Measurements from ENCODE around the gene TNFAIP8L1. TPM values are rescaled to one million over a fixed set of nuclear protein-coding genes. Genes with fewer than 3 reads are reported as not detected.
A peak's percentile ranks its signal among the peaks of the same experiment; 100 is the strongest.

TNFAIP8L1 gene
- total and polyA plus RNA-seq, 2 experiments from 2014 or later, result 13.6 to 14.3 TPM

DNA sequence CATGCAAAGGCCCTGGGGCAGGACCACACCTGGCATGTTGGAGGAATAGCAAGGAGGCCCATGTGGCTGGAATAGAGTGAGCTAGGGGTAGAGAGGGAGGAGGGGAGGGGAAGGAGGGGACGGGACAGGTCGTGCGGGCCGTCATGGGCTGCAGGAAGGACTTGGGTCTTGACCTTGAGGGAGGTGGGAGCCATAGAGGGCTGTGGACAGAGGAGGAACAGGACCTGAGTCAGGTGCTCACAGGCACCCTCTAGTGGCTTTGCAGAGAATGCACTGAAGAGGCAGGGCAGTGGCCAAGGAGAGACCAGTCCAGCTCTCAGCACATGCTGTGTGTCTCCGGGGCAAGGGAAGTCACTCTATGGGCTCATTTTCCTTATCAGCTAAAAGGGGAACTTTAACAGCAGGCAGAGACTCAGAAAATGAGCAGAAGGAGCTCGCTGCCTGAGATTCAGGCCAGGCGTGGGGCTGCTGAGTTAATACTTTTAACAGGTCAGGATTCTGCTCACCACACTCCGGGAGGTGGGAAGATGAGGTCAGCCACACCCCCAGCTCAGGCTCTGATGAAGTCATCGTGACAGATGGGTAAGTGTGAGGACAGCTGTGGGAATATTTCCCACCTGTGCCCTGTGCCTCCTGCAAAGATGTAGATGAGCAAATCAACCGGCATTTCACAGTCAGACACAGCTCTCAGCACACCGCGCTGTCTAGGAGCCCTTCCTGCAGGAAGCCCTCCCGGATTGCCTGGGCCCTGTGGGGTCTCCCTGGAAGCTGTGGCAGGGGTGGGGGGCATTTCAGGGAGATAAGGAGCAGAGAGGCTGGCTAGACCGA, 6.0 kb upstream of the TNFAIP8L1 start:
- no peaks in the 10 kb centered on the region for H3K9me2 ChIP-seq (replicated peaks; ENCODE audit: insufficient read depth)
- H3K4me1 ChIP-seq (ENCODE audit: insufficient read depth), result peaks cover 18% of the 10 kb centered on the region
- H3K79me2 ChIP-seq, result no peaks in the 10 kb centered on the region
- DNase-seq (ENCODE audit: low spot score), result peak; percentile 68
- no peaks in the 10 kb centered on the region for H3K27me3 ChIP-seq
- no peak overlapping the region for H3K4me2 ChIP-seq
- no peaks in the 10 kb centered on the region for H3K36me3 ChIP-seq (replicated peaks; ENCODE audit: insufficient read depth, low read depth)
- H3K27ac ChIP-seq, result no peak overlapping the region
- no peak overlapping the region for H3K4me3 ChIP-seq
- no peak for TF ChIP-seq EZH2phosphoT487 (IDR thresholded peaks at IDR 0.05; ENCODE audit: low read depth, severe bottlenecking, unreplicated experiment)
- TF ChIP-seq, protein P1, sequence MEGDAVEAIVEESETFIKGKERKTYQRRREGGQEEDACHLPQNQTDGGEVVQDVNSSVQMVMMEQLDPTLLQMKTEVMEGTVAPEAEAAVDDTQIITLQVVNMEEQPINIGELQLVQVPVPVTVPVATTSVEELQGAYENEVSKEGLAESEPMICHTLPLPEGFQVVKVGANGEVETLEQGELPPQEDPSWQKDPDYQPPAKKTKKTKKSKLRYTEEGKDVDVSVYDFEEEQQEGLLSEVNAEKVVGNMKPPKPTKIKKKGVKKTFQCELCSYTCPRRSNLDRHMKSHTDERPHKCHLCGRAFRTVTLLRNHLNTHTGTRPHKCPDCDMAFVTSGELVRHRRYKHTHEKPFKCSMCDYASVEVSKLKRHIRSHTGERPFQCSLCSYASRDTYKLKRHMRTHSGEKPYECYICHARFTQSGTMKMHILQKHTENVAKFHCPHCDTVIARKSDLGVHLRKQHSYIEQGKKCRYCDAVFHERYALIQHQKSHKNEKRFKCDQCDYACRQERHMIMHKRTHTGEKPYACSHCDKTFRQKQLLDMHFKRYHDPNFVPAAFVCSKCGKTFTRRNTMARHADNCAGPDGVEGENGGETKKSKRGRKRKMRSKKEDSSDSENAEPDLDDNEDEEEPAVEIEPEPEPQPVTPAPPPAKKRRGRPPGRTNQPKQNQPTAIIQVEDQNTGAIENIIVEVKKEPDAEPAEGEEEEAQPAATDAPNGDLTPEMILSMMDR (IDR thresholded peaks at IDR 0.05; ENCODE audit: poor library complexity), result peak; percentile 55
- H3K9me3 ChIP-seq (ENCODE audit: low read depth), result no peaks in the 10 kb centered on the region
- H4K20me1 ChIP-seq (ENCODE audit: insufficient read depth, poor library complexity, severe bottlenecking), result no peaks in the 10 kb centered on the region
- H2AFZ ChIP-seq, result no peak overlapping the region
- WGBS (ENCODE audit: low lambda C conversion rate, missing lambda C conversion rate), result 54% methylated on average over 13 of the region's 14 CpGs

GRCh38 chr19:4635754-4636116, 3.6 kb upstream of the TNFAIP8L1 start:
- no peak for DNase-seq (ENCODE audit: low spot score)
- H3K27me3 ChIP-seq, result no peaks in the 10 kb centered on the region
- H3K36me3 ChIP-seq (replicated peaks; ENCODE audit: insufficient read depth, low read depth), result no peaks in the 10 kb centered on the region
- H3K4me2 ChIP-seq, result peak overlapping the region; percentile 99
- no peaks in the 10 kb centered on the region for H3K9me3 ChIP-seq (ENCODE audit: low read depth)
- WGBS (ENCODE audit: low lambda C conversion rate, missing lambda C conversion rate), result 33% methylated on average over 6 of the region's 13 CpGs
- peak overlapping the region; percentile 97 for H2AFZ ChIP-seq
- TF ChIP-seq EZH2phosphoT487 (IDR thresholded peaks at IDR 0.05; ENCODE audit: low read depth, severe bottlenecking, unreplicated experiment) (no peak), EZH2 (IDR thresholded peaks at IDR 0.05; ENCODE audit: borderline replicate concordance) (no peak)
- TF ChIP-seq, protein P1 (IDR thresholded peaks at IDR 0.05; ENCODE audit: poor library complexity), result no peak
- H3K4me3 ChIP-seq, result peak overlapping the region; percentile 88
- H4K20me1 ChIP-seq (ENCODE audit: insufficient read depth, poor library complexity, severe bottlenecking), result no peaks in the 10 kb centered on the region
- peaks cover 18% of the 10 kb centered on the region for H3K4me1 ChIP-seq (ENCODE audit: insufficient read depth)
- H3K79me2 ChIP-seq, result peaks cover 13% of the 10 kb centered on the region
- no peaks in the 10 kb centered on the region for H3K9me2 ChIP-seq (replicated peaks; ENCODE audit: insufficient read depth)
- no peak overlapping the region for H3K27ac ChIP-seq

DNA sequence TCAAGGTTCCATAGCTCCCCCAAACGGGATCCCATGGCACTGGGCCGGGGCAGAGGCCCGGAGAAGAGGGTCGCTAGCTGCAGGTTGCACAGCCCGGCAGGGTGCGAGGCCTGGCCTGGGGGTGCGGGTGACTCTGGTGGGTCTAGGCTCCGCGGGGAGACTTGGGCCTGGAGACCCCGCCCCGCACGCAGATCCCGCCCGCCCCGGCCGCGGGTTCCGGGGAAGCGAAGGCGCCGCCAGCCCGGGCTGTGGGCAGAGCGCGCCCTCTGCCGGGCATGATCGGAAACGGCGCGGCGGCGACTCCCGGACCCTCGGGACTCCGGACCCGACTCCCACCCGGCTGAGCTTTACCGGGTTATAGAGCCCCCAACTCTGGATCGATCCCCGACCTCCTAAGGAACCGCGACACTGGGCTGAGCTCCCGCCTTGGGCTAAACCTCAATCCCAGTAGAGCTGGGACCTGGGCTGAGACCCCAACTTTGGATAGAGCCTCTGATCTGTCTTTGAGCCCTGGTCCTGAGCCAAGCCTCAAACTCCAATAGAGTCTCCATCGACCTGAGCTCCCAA, 3.1 kb upstream of the TNFAIP8L1 start:
- Histone ChIP-seq H3K4me3 (peak overlapping the region; percentile 88), H3K4me2 (peak overlapping the region; percentile 99), H3K4me1 (ENCODE audit: insufficient read depth) (peaks cover 18% of the 10 kb centered on the region), H3K27me3 (no peaks in the 10 kb centered on the region), H3K9me2 (replicated peaks; ENCODE audit: insufficient read depth) (no peaks in the 10 kb centered on the region), H3K79me2 (peaks cover 18% of the 10 kb centered on the region), H4K20me1 (ENCODE audit: insufficient read depth, poor library complexity, severe bottlenecking) (no peaks in the 10 kb centered on the region), H3K9me3 (ENCODE audit: low read depth) (no peaks in the 10 kb centered on the region), H3K36me3 (replicated peaks; ENCODE audit: insufficient read depth, low read depth) (no peaks in the 10 kb centered on the region), H2AFZ (peak overlapping the region; percentile 97), H3K27ac (no peak overlapping the region)
- WGBS (ENCODE audit: low lambda C conversion rate, missing lambda C conversion rate), result 0% methylated on average over 37 of the region's 43 CpGs
- TF ChIP-seq, protein P1 (IDR thresholded peaks at IDR 0.05; ENCODE audit: poor library complexity), result peak; percentile 95
- no peak for TF ChIP-seq EZH2 (IDR thresholded peaks at IDR 0.05; ENCODE audit: borderline replicate concordance)
- DNase-seq (ENCODE audit: low spot score), result peak; percentile 84

Data from hepatocyte (in vitro differentiated cells).